ENCODE data around the gene PPARD.

The PPARD gene

GRCh38 chr6:35342258-35343091 is at the start of gene PPARD:
TSS of gene PPARD (plus strand) at chr6:35342558. CDS start at chr6:35411088, 68,530 bp downstream.
- DNase-seq (ENCODE audit: insufficient read length, low spot score) (peak; percentile 96), FAIRE-seq (no peak)
- peak; percentile 77 for TF ChIP-seq POLR2A (IDR thresholded peaks at IDR 0.05; ENCODE audit: low read depth, low read length)

- DNase-seq (ENCODE audit: insufficient read length, low spot score) (no peak), FAIRE-seq (no peak)
- no peak for TF ChIP-seq POLR2A (IDR thresholded peaks at IDR 0.05; ENCODE audit: low read depth, low read length)
Measured at GRCh38 chr6:35293681-35294080, 48.7 kb upstream of the PPARD start.

- FAIRE-seq (peak; percentile 36), DNase-seq (ENCODE audit: insufficient read length, low spot score) (peak; percentile 24)
- no peak for TF ChIP-seq POLR2A (IDR thresholded peaks at IDR 0.05; ENCODE audit: low read depth, low read length)
Measured at GRCh38 chr6:35294308-35294945, 47.9 kb upstream of the PPARD start.

GRCh38 chr6:35295036-35295435 is 47.3 kb upstream of the PPARD start:
- no peak for FAIRE-seq
- TF ChIP-seq POLR2A (IDR thresholded peaks at IDR 0.05; ENCODE audit: low read depth, low read length) = no peak
- no peak for DNase-seq (ENCODE audit: insufficient read length, low spot score)

GRCh38 chr6:35295521-35296315 is 46.6 kb upstream of the PPARD start:
- FAIRE-seq = no peak

GRCh38 chr6:35296931-35297600 is 45.3 kb upstream of the PPARD start:
- FAIRE-seq (no peak), DNase-seq (ENCODE audit: insufficient read length, low spot score) (no peak)
- no peak for TF ChIP-seq POLR2A (IDR thresholded peaks at IDR 0.05; ENCODE audit: low read depth, low read length)

More at GRCh38 chr6:35295521-35296315, 46.6 kb upstream of the PPARD start:
- no peak for TF ChIP-seq POLR2A (IDR thresholded peaks at IDR 0.05; ENCODE audit: low read depth, low read length)
- DNase-seq (ENCODE audit: insufficient read length, low spot score) = no peak

- peak; percentile 20 for DNase-seq (ENCODE audit: insufficient read length, low spot score)
- no peak for FAIRE-seq
Measured at GRCh38 chr6:35297601-35298481, 44.5 kb upstream of the PPARD start, which contains the start of gene DEF6. TSS of gene DEF6 (plus strand) at chr6:35297818. CDS start at chr6:35297857, 39 bp downstream.

GRCh38 chr6:35298625-35299140 is 43.7 kb upstream of the PPARD start:
- TF ChIP-seq POLR2A (IDR thresholded peaks at IDR 0.05; ENCODE audit: low read depth, low read length) = no peak
- DNase-seq (ENCODE audit: insufficient read length, low spot score) = no peak
- no peak for FAIRE-seq

More at GRCh38 chr6:35297601-35298481, 44.5 kb upstream of the PPARD start, which contains the start of gene DEF6:
- TF ChIP-seq POLR2A (IDR thresholded peaks at IDR 0.05; ENCODE audit: low read depth, low read length) = no peak

- TF ChIP-seq POLR2A (IDR thresholded peaks at IDR 0.05; ENCODE audit: low read depth, low read length) = no peak
- DNase-seq (ENCODE audit: insufficient read length, low spot score) (no peak), FAIRE-seq (no peak)
Measured at GRCh38 chr6:35299674-35300073, 42.7 kb upstream of the PPARD start.

- FAIRE-seq (no peak), DNase-seq (ENCODE audit: insufficient read length, low spot score) (no peak)
- no peak for TF ChIP-seq POLR2A (IDR thresholded peaks at IDR 0.05; ENCODE audit: low read depth, low read length)
Measured at GRCh38 chr6:35300848-35301247, 41.5 kb upstream of the PPARD start.

- TF ChIP-seq POLR2A (IDR thresholded peaks at IDR 0.05; ENCODE audit: low read depth, low read length) = no peak
- DNase-seq (ENCODE audit: insufficient read length, low spot score) = peak; percentile 50
- FAIRE-seq = peak; percentile 60
Measured at GRCh38 chr6:35302604-35303241, 39.6 kb upstream of the PPARD start.

GRCh38 chr6:35304299-35304698 is 38.1 kb upstream of the PPARD start:
- FAIRE-seq (no peak), DNase-seq (ENCODE audit: insufficient read length, low spot score) (no peak)
- no peak for TF ChIP-seq POLR2A (IDR thresholded peaks at IDR 0.05; ENCODE audit: low read depth, low read length)

All from H54 (cell line).